GM12891 (cell line): Measurements from ENCODE around the gene SEMA5A.

Experiments used
- DNase-seq: peaks from one replicate; pipeline ENCODE4 v3.0.0; 2011; ENCODE audit warnings: low spot score; ENCODE audit not compliant: insufficient read length
- FAIRE-seq: peaks from 2 replicates; lab custom pipeline; 2011; peaks lifted over from hg19 to GRCh38; lab: Jason Lieb, UNC
- PAX5 ChIP-seq: IDR thresholded peaks from 2 replicates; pipeline ENCODE4 v1.6.1; 2011; ENCODE audit warnings: low read length, moderate library complexity, mild to moderate bottlenecking; ENCODE audit not compliant: insufficient read depth, severe bottlenecking
- POLR2A ChIP-seq: IDR thresholded peaks from 2 replicates; pipeline ENCODE4 v1.6.1; 2011; ENCODE audit warnings: low read depth, low read length, control low read depth
- POLR2AphosphoS5 ChIP-seq: IDR thresholded peaks from 2 replicates; pipeline ENCODE4 v1.6.1; 2011; ENCODE audit warnings: low read depth, low read length, control low read depth
- POU2F2 ChIP-seq: IDR thresholded peaks from 2 replicates; pipeline ENCODE4 v1.6.1; 2011; ENCODE audit warnings: low read depth, mild to moderate bottlenecking, control low read depth, low read length, moderate library complexity
- SPI1 ChIP-seq: IDR thresholded peaks from 2 replicates; pipeline ENCODE4 v1.6.1; 2011; ENCODE audit warnings: low read depth, low read length, control low read depth
- TAF1 ChIP-seq: IDR thresholded peaks from 2 replicates; pipeline ENCODE4 v1.6.1; 2011; ENCODE audit warnings: low read depth, low read length, control low read depth

The SEMA5A gene

DNA sequence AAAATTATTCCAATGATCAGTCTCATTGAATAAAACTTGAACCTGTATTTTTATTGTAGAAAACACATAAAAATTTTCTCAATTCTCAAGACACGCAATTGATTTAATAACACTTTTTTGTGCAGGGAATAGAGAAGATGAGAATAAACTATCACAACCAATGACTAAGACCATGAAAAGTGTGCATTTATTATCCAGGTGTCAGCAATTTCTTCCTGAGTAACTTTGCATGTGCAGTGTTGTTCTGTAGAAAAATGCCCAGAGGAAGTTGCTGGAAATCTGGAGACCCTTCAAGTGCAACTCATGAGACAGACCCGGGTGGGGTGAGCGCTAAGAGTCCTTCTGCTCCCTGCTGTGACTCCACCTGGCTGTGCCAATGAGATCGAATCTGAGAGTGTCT lies 405.7 kb downstream of the SEMA5A start:
- TF ChIP-seq POU2F2 (no peak), TAF1 (no peak), POLR2AphosphoS5 (no peak), POLR2A (no peak), SPI1 (no peak)
- no peak for DNase-seq
- FAIRE-seq, result no peak

DNA sequence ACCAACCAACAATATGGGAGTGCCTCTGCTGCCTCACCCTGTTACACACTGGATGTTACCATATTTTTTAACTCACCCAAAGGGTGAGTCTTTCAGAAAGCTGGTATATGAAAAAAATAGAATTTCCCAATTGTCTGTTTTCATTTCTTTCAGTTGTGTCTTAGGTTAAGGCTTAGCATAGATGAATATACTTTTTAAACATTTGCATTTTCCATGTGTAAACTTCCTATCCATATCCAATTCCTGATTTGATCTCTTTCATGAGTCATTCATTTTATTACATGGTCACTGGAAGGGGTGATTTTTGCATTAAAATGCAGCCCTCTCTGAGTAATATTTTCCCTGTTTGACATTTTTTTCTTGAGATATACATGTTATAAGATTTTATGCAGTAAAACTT lies 406.5 kb downstream of the SEMA5A start:
- DNase-seq, result no peak
- TF ChIP-seq POU2F2, result no peak
- no peak for TF ChIP-seq TAF1
- no peak for TF ChIP-seq PAX5
- TF ChIP-seq POLR2AphosphoS5, result no peak
- TF ChIP-seq SPI1, result no peak
- TF ChIP-seq POLR2A, result no peak
- no peak for FAIRE-seq

DNA sequence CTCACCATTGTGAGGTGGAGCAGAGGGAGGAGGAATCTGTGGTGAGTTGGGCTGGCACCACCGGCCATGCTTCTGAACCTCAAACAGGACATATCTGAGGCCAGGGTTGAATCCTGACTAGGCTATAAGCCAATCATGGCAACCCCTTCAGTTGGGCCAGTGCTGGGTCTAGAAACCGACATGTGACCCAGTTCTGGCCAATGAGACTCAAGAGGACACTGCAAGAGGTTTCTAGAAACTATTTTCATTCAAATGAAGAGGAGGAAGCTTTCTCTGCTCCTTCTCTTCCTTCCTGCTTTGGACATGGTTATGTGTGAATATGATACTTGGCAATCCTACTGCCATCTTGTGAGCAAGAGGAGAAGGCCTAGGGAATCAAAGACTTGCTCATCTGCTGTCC lies 417.7 kb downstream of the SEMA5A start:
- FAIRE-seq (no peak), DNase-seq (no peak)
- TF ChIP-seq POU2F2 (no peak), POLR2AphosphoS5 (no peak), POLR2A (no peak), SPI1 (no peak), PAX5 (no peak), TAF1 (no peak)

DNA sequence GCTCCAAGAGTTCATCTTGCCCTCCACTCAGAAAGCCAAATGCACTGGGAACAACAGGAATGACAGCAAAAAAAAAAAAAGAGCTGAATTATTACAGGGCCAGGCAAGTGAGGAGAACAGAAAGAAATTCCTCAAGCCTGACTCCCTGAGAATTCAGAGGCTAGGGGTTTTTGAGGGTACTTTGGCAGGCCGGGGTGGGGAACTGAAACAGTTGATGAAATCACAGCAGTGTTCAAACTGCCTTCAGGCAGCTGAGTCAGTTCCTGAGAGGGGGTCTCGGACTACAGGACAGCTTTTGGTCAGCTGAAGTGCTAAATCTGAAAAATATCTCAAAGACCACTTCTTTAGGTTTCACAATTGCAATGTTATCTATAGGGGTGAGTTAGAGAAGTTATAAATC lies 419.4 kb downstream of the SEMA5A start:
- TF ChIP-seq SPI1, result peak; percentile 95
- no peak for TF ChIP-seq POLR2AphosphoS5
- DNase-seq, result no peak
- FAIRE-seq, result no peak

DNA sequence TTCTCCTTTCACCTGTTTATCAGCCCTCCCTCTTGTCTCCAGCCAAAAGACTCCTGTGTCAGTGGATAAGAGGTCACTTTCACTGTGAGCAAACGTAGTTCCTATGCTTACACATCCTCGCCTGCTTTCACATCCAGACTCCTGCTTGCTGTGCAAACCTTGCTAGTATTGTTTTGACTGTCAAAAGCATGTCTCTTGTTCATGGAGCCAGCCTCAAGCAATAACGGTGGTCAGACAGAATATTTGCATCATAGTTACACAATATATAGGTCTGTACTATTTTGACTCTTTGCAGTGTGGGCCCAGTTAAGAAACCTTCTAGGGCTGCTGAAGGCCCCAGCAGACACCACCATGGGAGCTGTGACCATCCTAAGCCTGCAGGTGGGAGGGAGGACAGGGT lies 420.0 kb downstream of the SEMA5A start:
- FAIRE-seq (peak; percentile 63), DNase-seq (peak; percentile 13)
- TF ChIP-seq POLR2A, result no peak
- TF ChIP-seq SPI1, result no peak
- TF ChIP-seq POU2F2, result no peak

DNA sequence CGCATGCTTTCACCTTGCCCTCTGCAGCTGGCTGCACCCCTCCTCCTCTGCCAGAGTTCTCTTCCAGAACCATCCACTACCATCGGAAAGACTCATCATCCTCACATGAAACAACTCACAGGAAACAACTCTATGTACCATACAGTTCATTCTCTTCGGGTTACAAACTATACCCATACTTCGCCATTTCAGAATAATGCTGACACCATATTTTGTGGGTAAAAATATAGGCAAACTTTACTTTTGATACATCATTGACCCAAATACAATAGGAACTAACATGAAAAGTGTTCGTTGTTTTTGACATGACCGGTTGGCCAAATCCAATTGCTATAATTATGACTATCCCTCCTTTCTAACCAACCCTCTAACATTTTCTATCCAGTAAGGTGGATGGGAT lies 421.0 kb downstream of the SEMA5A start:
- TF ChIP-seq PAX5, result no peak
- TF ChIP-seq TAF1, result no peak
- no peak for TF ChIP-seq SPI1
- TF ChIP-seq POLR2AphosphoS5, result no peak
- no peak for TF ChIP-seq POU2F2
- no peak for TF ChIP-seq POLR2A
- FAIRE-seq, result no peak
- no peak for DNase-seq

DNA sequence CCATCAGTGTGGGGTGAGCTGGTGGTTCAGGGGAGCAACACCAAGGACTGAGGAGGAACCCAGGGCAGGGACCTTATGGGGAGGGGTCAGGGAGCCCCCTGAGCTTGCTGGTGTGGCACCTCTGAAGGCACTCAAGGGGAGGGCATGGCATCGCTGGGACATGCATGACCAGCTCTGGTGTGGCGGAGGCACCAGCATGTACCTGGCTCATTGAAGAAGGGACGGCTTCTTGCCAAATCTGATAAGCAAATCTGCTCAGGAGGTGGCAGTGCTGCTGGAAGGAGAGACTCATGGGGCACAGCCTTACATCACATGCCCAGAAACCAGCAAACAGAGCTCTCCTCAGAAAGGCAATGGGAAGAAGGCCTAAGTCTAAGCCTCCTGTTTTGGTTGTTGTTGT lies 421.8 kb downstream of the SEMA5A start:
- FAIRE-seq (no peak), DNase-seq (no peak)
- no peak for TF ChIP-seq POLR2A

DNA sequence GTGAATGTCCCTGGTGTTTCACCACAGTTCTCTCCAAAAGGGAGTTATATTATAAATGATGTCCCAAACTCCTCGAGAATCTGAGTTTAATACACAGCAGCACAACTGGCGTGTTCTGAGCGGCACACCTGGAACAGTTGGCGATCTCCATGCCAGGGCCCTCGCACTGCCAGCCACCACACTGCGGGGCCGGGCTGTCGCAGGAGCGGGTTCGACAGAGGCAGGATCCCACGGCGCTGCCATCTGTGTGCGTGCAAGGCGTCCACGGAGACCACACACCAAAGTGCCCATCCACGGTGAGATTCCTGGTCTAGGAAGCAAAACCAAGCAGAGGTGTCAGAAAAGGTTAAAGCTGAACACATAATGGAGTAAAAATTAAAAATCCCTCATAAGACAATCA lies 423.3 kb downstream of the SEMA5A start:
- FAIRE-seq (no peak), DNase-seq (no peak)
- TF ChIP-seq TAF1 (no peak), POU2F2 (no peak), SPI1 (no peak)

DNA sequence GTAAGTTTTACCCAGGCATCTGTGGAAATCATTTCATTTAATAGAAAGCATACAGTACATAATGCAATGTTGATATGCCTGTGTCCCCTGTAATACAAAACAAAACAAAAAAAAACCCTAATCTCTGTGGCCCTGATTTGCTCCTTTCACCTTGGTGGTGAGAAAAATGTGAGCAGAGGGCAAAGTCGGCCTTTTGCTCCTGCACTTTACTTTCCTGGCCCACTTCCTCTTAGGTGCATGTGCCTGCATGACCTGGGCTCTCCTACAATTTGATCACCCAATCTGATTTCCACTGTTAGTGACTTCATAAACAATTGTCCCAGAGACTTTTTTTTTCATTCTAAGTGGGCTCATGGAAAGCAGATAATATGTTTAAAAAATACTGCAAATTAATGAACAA lies 424.3 kb downstream of the SEMA5A start:
- FAIRE-seq, result no peak
- 0 out of 2 replicates have a peak, but pooled peaks have one; percentile 44 for TF ChIP-seq SPI1
- TF ChIP-seq POLR2A, result no peak

DNA sequence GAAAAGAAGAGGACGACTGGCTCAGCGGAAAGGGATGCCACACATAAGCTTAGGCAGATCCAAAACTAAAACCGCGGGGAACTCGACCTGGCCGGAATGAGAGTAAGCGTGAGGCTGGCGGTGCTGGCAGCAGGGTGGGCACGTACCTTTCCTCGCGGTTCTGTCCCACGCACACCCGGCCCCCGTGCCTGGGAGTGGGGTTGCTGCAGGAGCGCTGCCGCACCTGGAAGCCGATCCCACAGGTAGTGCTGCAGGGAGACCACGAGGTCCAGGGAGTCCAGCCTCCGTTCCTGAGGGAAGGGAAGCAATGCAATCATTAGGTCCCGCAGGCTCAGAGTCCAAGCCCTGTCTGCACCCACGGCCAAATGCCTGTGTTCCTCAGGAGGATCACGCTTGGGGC lies 427.0 kb downstream of the SEMA5A start:
- TF ChIP-seq SPI1 (no peak), POU2F2 (no peak), POLR2AphosphoS5 (no peak), POLR2A (no peak), TAF1 (no peak), PAX5 (no peak)
- DNase-seq (no peak), FAIRE-seq (no peak)

More for the DNA sequence above, 424.3 kb downstream of the SEMA5A start:
- no peak for DNase-seq

DNA sequence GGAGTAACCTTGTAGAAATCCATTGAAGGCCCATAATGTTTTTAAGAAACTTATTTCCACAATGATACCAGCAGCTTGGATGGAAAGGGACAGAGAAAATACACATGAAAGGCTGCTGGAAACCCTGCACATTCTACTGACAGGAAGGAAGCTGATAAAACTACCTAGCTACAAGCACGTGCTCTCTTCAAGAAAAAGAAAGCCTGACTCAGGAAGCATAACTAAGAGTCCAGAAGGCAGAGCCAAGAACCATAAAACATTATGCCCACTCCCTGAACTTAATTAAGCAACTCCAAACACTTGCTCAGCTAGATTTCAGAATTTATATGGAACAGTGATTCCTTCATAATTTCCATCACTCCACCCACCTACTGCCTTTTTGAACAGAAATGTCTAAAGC lies 430.8 kb downstream of the SEMA5A start:
- DNase-seq, result no peak
- TF ChIP-seq POU2F2 (no peak), PAX5 (no peak), POLR2AphosphoS5 (no peak), TAF1 (no peak), POLR2A (no peak), SPI1 (no peak)
- FAIRE-seq, result no peak
